HG02798 (cell line): ENCODE measurements around the gene PADI6.

Experiments used
- ATAC-seq: cut with Tn5 transposase; IDR thresholded peaks from one replicate; pipeline ENCODE4 v1.9.1; 2021; ENCODE audit warnings: mild to moderate bottlenecking; ENCODE audit not compliant: unreplicated experiment, poor library complexity

PADI6 gene

DNA sequence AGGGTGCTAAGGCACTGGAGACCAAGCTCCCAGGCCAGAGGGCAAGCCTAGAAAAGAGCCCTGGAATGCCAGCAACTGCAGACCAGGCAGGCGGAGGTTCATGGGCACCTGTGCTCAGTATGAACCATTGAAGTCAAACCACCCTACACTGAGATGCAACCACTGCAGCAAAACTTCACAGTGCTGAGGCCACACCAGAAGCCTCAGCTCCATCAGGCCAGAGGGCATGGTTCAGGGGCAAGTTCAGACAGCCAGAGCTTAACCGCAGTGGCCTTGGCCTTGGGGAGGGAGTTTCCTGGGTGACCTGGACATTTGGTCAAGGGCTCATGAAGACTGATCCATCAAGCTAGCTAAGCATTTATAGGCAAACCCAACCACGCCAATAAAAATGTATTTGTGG, 60.4 kb downstream of the PADI6 start:
- no peak for ATAC-seq

DNA sequence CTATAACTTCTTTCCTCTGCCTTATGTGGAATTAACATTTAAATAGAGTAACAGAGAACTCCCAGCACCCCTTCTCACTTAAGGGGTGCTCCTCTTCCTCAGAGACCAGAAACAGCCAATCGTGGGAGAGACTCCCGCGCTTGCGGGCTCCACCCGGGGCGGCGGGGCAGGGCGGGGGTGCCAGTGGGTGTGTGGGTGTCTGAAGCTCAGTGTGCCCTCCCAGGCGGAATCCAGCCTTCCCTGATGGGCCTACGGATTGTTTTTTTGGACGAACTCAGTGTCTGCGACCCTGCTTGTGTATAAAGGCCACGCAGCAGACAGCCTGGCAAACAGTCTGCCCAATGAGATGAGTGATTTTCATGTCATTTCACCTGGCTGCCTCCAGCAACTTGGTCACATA, 61.3 kb downstream of the PADI6 start:
- no peak for ATAC-seq

DNA sequence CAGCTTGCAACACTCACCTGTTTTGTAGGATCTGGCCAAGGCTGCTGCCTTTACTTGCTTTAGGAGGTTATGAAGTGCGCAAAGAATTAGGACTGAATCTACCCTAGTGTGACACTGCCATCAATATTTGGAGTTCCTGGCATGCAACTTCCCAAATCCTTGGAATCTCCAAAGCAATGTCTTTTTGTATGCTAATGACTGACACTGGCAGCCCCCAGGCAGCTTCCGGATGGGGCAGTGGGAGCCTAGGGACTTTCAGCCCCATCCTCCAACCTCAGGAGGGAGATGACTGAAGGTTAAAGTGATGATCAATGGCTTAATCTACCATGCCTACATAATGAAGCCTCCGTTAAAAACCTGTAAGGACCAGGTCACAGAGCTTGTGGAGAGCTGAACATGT, 62.0 kb downstream of the PADI6 start:
- no peak for ATAC-seq

DNA sequence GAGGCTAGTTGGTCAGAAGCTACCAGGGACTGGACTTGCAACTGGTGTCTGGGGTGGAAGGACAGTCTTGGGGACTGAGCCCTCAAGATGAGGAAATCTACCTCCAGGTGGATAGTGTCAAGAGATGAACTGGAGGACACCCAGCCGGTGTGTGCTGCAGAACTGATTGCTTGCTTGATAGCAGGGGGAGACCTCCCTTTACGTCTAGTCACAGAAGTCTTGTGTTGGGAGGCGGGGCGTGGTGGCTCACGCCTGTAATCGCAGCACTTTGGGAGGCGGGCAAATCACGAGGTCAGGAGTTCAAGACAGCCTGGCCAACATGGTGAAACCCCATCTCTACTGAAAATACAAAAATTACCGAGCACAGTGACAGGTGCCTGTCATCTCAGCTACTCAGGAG, 62.6 kb downstream of the PADI6 start:
- ATAC-seq, result no peak

DNA sequence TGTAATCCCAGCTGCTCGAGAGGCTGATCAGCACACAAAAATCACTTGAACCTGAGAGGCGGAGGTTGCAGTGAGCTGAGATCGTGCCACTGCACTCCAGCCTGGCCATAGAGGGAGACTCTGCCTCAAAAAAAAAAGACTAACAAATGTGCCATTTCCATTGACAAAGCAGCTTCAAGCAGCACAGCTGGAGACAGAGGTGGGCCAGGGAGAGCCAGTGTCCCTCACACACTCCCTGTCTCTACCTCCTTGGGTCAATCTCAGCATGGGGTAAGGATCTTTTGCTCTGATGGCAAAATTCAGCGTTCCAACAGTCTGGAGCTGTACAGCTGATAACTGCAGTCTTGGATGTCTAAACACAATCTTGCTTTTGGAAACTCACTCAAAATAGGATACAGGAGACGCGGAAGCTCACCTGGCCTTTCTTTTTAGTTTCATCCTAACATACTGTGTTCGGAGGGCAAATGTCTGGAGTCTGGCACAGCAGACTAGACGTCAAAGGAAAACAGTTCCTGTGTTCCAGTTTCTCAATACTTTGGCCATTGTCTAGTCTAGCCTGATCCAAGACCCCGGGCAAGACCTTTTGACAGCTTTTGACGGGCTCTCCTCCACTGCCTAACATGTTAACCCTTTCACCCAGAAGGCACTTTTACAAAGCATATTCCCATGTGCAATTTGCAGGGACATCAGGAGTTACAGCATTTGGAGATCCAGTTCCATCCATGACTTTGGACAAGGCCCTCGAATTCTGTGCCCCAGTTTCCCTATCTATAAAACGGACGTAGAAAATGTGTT, 64.6 kb downstream of the PADI6 start:
- no peak for ATAC-seq

DNA sequence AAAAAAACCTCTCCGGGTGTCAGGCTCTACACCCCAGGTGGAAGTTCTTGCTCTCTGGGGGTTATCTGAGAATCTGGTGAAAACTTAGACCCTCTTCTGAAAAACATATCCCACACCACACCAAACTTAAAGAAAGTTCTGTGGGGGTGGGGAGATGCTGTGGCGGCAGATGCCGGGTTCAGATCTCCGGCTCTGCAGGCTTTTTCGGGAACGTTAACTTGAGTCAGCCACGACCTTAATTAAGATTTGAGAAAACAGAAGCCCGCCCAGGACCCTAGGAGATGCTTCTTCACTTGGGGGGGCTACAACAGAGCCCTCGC, 65.2 kb downstream of the PADI6 start:
- ATAC-seq, result no peak

DNA sequence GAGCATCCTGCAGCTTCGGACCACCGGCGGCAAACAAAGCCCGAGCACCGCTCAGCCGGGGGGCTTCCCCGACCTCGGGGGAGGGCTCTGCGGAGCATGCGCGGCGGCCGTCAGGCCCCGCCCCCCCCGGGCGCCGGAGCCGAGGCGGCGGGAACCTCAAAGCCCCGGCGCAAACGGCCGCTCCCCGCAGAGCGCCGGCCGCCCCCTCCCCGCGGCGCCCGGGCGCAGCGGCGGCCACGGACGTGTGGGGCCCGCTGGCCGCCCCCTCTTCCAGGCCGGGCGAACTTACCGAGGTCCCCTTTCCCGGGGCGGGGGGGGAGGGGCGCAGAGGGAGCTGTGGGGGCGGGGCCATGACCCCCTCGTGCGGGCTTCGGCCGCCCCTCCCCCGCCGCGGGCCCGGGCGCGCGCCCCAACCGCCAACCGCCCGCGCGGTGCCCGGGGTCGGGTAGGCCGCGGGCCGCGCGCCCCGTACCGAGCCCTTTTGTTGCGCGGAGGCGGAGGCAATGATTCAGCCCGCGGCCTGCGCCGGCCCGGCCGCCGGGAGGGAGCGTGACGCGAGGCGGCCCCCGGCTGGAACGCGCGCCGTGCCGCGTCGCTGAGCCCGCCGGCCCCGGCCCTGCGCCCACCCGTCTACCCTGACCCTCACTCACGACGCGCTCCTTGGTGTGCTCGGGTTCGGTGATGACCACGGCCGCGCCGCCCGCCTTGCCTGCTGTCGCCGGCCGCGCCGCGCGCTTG, 65.8 kb downstream of the PADI6 start:
- ATAC-seq, result peak; percentile 38

DNA sequence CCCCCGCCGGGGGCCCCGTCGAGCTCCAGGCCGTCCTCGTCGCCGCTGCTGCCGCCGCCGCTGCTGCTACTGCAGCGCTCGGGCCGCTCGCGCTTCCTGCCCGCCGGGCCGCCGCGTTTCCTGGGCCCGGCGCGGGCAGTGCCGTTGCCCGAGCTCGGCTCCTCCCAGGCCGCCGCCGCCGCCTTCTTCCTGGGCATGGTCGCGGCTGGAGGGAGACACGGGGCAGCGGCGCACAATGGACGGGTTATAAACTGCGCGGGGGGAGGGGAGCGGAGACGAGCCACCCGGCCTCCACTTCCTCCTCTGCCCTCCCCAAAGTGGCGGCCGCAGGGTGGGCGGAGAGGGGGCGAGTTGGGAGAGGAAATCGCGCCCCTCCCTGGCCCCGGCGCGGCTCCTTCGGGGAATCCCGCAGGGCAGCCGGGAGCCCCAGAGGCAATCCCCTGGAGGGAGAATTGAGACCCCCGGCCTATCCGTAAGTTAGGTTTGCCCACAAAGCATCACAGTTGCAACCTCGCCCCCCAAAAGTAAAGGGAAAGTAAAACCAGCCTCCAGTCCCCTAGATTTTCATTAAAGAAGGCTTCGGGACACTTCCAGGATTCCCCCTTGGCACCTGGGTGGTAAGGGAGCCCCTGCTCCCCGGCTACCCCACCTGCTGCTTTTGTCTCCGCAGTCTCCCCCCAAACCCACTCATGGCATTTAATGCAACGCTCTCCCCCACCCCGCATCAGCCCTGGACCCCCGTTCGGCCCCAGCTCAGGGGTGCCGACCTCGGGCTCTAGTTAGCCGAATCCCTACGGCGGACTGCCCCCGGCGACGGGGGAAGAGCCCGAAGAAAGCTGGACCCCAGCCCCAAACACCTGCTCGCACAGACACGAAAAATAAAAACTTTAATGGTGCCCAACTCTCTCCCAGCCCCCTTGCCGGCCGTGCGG, 66.6 kb downstream of the PADI6 start:
- ATAC-seq, result peak; percentile 29

DNA sequence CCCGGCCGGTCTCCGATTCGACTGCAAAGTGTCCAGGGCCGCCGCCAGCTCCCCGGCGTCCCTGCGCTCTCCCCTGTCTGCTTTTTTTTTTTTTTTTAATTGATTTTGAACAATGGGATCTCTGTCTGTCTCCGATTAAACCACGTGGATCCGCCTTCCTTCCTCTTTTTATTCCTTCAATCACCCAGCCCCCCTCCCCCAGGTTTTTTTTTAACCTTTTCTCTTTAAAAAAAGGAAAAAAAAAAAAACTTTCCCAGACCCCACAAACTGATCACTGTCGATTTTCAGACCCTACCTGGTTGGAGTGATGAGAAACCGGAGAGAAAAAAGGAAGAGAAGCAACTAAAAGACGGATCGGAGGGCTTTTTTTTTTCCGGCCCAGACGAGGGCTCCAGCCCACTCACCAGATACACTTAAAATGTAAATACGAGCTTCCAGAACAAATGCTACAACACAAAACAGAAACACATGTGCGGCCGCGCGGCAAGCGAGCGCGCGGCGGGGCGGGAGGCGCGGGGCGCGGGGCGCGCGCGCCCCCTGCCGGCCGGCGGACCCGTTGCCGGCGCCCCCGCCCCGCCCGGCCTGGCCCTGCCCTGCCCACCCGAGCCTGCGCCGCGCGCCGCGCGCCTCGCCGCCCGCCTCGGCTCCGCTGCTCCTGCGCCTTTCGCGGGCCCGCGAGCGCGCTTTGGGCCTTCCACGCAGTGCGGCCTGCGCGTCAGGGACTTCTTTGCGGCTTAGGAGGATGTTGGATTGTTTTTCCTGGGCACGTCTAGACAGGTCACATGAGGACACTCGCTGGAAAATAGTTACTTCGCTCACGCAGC, 67.5 kb downstream of the PADI6 start, which contains the start of gene RCC2:
Gene RCC2, minus strand, starts transcription at position 428 of the 824 bp plus-strand sequence. CDS start 1,163 bp downstream, outside the sequence.
- peak; percentile 57 for ATAC-seq

DNA sequence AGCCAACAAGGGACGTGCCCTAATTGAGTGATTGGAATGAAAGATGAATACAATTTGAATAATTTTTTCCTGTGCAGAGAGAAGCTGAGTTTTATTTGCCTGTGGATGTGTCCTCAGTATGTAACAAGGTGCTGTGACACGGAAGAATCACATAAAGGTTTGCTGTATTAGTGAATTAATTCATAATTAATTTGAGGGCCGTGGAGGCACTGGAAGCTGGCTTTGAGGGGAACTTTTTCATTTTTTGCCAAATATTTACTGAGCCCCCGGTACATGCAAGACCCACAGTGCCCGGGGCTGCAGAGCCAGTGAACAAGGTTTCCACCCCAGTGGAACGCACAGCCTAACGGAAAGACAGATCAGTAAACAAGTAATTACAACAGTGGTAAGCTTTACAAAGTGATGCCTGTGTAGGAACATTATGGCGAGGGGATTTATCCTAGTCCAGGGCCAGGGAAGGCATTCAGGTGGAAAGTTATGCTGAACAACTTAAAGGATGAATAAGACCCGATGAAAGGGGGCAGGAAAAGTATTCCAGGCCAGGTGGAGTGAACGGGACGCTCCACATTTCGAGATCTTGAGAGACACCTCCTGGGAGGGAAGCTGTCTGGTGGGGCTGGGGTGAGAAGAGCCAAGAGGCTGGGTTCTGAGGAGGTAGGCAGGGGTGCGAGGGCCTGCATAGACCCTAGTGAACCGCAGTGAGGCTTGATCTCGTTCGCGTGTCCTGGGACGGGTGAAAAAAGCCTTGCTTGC, 68.3 kb downstream of the PADI6 start:
- ATAC-seq, result no peak

DNA sequence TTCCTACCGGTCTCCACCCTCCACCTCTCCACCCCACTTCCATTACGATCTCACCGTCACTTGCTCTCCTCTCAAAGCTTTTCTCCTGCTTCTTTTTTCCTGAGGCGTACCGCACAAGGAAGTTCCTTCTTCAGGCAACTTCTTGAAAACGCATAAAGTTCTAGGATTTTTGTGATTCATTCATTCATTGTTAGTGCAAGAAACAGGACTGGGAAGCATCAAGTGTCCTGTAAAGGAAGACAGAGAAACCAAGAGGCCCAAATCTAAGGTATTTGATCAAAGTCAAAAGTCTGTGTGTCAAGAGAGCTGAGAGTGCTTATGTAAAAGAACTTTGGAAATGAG, 68.8 kb downstream of the PADI6 start:
- no peak for ATAC-seq

DNA sequence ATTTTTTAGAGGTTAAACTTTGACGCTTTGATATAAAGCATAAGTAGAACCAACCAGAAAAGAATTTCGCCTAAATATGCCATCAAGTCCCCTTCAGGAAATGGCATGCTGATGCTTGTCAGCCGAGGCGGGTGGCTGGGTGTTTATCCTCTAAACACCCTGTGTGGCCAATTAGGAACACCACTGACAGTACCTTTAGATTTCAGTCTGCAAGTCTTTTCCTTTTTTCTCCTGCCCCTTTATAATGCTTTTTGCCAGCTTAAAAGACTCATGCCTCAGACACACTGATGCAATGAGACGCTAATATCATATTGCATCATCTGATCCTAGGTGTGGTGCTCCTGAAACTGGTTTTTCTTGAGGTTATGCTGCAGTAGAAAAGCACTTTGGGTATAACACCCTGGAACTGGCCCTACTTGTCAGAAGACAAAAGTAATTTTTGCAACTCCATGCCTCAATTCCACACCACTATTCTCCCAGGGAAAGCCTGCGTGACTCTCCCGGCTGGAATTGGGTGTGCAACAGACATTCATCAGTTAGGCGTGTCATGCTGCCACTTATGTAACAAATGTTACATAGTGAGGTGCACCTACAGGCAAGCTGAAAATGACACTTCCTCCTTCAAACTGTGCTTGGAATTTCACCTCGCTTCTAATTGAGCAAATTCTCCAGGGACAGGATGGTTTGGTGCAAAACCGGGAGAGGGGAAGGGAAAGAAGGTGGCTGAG, 69.4 kb downstream of the PADI6 start:
- ATAC-seq, result no peak

DNA sequence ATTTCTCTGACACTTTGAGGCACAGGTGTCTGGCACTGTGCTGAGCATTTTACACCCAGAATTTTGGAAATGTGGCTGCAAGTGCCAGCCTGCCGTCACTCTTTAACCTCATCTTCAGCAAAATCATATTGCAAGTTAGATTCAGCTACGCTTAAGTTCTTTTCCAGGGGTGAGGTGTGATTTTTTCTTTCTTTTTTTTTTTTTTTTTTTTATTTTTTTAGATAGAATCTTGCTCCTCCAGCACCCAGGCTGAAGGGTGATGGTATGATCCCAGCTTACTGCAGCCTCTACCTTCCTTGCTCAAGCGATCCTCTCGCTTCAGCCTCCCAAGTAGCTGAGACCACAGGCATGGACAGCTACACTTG, 70.0 kb downstream of the PADI6 start:
- ATAC-seq, result no peak

DNA sequence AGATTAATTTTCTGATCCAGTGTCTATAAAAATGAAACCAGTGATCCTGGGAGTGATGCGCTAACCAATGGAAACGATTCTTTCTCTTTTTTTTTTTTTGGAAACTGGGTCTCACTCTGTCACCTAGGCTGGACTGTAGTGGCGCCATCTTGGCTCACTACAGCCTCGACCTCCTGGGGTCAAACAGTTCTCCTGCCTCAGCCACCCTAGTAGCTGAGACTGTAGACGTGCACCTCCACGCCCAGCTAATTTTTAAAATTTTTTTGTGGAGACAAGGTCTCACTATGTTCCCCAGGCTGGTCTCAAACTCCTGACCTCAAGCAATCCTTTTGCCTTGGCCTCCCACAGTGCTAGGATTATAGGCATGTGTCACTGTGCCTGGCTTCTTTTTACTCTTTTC, 70.8 kb downstream of the PADI6 start:
- no peak for ATAC-seq

DNA sequence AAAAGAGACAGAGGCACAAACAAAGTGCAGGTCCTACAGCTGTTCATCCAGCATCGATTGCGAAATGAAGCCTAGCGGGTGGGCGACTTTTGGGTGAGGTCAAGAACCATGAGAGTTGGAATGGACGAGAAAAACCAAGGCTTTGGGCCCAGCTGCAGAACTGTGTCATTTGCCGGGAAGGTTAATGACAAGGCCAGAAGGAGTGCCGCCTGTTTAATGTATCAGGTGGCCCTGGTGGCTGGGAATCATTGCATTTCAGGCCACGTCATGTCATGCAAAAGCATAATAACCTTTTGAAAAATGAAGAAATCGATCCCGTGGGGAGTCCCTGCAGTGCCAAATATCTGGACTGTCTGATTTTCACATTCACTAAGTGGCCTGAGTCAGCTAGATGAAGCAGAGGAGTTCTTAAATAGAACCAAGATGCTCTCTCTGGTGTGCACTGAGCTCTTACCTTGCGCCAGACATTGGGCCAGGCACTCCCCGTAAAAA, 75.6 kb downstream of the PADI6 start:
- ATAC-seq, result no peak
